ENCODE data around the gene TPM2.

GRCh38 chr9:35697486-35697885 lies 7.8 kb upstream of the TPM2 start:
- TF ChIP-seq CTCF (IDR thresholded peaks at IDR 0.05; ENCODE audit: insufficient read depth, low read length, poor library complexity, severe bottlenecking) = no peak
- no peak for TF ChIP-seq EZH2phosphoT487 (conservative IDR thresholded peaks at IDR 0.05; ENCODE audit: low read length)
